ENCODE measurements around the gene HS3ST4.

GRCh38 chr16:25875956-25876598 is 184.3 kb downstream of the HS3ST4 start:
- no peak for TF ChIP-seq CTCF (IDR thresholded peaks at IDR 0.05)
- TF ChIP-seq POLR2A (IDR thresholded peaks at IDR 0.05) = no peak
